ENCODE results near the gene KCNJ5.
A peak's percentile ranks its signal among the peaks of the same experiment; 100 is the strongest.

KCNJ5 gene

DNA sequence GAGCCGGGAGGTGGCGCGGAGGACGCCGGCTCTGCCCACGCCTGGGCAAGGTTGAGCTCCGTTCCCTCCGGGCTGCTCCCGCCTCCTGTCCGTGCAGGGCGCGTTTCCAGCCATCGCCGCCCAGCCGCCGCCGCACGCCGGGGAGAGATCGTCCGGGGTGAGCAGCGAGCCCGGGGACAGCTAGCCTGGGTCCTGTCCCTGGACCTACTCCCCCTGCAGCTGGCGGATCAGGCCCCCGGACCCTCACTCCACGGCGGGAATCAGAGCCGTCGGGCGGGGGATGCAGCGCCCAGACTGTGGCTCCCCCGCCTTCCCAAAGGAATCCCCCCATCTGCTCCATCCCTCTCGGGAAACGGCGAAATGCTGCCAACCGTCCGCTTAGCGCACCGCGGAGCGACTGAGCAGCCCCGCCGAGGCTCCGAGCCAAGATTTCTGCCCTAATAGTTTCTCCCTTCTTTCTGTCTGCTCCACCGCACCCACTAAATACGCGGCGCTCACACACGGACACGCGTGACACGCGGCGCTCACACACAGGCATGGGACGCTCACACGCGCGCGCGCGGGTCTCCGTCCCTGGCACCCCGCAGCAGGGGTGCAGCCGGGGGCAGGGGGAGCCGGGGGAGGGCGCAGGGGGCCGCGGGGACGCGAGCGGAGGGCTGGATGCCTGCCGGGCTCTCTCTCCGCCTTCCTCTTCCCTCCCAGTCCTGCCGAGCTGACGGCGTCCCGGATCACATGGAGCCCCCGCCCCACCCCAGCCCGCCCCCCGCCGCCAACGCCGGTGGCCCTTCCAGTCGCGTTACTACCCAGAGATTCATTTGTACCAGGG is at the start of gene KCNJ5:
Gene KCNJ5, plus strand, starts transcription at position 814 of the 826 bp plus-strand sequence. CDS start 19,918 bp downstream, outside the sequence.
- no peak for DNase-seq

DNA sequence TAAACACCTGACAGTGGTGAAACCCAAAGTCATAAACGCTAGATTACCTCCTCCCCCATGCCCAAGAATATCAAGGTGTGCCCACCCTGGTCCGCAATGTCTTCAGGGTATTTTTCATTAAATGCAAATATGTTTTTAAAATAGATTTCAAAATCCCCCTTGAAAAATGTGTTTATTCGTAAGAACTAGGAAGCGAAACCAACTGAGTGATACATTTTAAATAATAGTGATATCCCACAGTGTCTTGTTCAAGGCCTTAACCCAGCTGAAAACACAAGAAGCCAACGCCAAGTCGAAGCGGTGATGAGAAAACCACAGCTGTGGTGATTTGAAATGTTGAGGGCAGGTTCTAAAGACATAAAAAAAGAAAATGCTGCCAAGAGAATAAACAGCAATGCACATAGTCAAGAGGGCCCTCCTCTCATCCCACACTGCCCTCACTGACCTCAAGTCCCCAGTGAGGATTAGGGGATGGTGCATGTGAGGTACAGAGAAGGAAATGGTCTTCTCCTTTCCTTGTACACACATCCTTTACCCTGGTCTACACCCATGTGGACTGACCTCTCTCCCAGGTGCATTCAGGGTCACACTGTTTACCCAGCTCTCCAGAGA is 49.6 kb upstream of the KCNJ5 start:
- DNase-seq: no peak

DNA sequence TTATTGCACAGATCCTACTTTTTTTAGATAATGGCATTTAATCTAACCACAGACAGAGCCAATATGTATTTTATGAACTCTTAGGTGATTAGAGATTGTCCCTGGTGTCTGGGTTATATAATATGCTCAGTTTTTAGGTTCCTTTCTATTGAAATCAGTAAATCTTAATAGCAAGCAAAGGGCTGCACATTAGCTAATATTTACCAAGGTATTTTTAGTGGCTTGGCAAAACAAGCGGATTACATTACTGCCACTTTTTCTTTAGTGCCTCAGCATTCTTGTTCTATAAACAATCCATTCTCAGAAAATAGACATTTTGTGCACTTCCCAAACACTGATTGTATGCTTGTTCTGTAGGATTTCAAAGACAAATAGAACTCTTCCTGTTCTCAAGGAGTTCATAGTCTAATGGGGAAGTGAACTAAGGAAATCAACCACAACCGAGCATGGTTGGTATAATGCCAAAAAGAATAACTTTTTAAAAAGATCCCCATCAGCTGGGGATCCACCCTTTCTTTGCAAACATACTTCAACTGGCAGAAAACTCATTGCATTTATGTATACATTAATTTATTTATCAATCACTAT is 47.9 kb upstream of the KCNJ5 start:
- DNase-seq: no peak

DNA sequence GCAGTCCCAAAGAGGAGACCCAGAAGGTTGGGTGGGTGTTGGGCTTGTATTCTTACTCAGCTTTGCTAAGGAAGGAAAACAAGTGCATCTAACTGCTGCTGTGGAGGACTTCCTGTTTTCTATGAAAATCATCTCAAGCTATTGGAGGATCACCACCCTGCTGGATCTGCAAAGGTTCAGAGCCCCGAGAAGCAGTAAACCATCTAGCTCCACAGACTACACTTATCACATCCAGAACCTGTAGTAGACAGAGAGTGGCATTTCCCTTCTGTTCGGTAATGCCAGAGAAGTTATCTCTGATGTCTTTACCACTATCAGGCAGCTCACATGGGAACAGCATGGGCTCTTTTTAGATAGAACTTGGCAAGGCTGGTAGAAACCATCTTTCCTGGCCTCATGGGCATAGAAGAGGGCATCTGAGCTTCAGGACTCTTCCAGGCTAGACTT is 45.8 kb upstream of the KCNJ5 start:
- no peak for DNase-seq

DNA sequence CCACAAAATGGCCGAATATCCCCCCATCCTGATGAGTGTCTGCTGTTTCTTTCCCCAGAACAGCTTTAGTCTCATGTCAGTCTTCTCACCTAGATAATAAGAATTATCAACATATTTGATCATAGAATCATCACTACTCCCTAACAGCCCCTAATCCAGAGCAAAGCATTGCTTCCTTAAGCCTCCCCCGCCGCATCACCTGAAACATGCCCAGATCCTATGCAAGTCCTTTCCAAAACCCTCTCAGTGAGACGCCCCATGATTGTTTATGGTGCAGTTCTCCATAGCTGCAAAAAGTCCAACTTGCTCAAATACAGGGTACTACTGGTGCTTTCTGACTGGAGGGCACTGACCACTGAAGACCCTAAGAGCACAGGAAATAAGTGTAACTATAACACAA is 44.2 kb upstream of the KCNJ5 start:
- no peak for DNase-seq

DNA sequence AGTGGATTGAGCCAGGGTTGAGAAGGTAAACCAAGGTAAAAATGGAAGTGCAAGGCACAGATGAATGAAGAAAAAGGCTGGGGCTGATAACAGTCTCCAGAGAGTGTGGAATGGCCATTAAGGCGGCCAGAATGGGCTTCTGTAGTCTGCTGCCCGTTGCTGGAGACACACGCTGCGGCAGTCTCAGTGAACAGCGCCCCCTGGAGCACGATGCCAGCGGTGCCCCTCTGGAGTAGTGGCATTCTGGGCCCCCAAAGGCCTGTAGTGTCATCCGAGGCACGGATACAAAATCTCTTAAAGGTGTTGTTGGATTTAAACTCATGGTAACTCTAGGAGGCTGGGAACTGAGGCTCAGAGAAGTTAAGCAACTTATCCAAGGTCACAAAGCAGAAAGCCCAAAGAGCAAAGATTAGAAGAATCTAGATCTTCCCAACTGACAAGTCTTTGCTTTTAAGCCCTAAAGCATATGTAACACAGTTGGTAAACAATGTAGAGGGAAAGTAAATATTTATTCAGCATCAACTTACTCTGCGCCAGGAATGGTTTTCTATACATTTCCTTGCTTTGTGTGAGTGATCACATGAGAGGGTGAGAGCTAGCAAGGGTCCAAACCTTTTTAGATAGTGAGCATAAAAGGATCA is 42.2 kb upstream of the KCNJ5 start:
- DNase-seq: peak; percentile 69

DNA sequence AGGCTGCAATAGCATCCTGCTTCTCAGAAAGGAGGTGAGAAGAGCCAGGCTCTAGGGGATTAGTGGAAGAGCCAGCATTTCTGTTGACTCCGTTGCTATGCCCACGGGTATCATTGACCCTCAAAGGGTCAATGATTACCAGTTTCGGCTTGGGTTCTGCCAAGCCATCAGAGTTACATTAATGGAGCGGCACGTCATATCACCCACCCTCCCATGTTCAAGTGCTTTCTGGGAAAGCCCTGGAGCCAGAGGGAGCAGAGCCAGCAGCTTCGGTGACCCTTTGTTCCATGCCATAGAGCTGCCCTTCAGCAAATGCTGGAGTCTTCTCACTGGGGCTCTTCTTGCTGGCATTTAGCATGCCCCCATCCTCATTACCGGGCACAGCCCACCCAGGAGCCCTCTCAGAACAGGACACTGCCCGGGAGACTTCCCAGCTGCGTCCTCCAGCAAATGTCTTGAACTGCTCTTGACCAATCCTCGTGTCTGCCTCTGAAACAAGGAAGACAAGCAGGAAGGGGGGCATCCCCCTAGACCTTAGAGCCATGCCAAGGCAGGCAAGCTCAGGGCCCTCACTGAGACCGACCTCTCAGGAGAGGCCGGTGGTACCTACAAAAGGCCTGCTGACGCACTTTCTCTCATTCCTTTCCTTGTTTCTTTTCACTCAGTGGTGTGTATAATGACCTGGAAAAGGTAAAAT is 38.7 kb upstream of the KCNJ5 start:
- DNase-seq: no peak

DNA sequence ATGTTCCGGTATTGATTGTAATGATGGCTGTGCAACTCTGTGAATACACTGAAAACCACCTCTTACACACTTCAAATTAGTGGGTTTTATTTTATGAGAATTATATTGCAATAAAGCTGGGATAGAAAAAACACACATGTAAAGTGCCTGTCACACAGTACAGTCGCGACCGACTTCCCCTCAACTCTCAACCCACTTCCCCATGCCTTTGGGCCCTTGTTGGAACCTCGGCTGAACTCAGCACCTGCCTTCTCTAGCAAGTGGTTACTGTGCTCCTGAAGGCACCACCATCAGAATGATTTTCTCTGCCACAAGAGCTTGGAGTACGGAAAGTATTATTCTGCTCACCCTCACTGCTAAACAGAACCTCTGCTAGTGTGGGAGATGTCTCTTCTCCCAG is 37.6 kb upstream of the KCNJ5 start:
- DNase-seq: no peak

DNA sequence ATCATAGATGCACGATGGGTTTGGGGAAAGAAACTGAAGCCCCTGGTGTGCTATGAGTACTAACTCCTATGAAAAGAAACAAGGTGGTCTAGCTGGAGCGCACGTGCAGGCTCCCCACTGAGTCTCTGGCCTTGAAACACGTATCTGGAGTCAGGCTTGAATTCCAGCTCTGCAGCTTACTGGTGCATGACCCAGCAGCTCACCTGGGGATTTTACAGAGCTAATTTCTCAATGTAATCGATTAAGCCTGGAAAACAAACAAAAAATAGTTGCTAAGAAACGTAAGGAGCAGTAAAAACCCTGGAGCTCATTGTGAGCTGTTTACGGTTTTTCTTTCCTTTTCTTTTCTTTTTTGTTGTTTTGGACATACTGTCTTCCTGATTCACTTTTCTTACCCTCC is 36.3 kb upstream of the KCNJ5 start:
- DNase-seq: no peak

DNA sequence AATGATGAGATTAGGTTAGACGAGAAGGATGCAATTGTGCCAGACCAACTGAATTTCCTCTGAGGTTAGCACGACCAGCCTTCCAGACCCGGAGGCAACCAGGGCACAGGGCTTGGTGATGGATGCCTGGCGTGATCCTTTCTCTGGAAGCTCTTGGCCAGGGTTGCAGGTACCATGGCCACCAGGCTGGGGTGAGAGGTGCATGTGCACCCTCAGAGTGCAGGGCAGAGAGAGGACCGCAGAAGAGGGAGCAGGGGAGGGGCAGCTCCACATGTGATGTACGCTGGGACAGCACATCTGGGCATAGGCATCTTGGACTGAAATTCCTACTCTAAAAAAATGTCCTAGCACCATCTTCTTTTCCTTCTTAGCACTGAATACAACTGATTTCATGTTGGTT is 34.9 kb upstream of the KCNJ5 start:
- DNase-seq: no peak

DNA sequence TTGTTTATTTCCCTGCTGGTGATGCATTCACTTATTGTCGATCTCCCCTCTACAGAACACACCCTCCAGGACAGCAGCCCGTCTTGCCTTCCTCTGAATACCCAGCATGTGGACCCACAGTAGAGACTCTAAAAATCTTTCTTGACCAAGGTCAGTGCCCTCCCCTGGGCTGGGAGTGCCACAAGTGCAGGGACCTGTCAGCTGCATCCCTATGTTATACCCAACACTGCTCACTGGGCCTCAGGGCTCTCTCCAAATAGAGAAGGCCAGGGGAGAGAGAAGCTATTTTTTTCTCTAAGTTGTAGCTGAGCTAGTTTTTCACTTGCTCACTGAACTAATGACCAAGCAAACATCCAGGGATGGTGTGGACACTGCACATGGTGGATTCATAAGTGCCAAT is 33.8 kb upstream of the KCNJ5 start:
- DNase-seq: no peak

DNA sequence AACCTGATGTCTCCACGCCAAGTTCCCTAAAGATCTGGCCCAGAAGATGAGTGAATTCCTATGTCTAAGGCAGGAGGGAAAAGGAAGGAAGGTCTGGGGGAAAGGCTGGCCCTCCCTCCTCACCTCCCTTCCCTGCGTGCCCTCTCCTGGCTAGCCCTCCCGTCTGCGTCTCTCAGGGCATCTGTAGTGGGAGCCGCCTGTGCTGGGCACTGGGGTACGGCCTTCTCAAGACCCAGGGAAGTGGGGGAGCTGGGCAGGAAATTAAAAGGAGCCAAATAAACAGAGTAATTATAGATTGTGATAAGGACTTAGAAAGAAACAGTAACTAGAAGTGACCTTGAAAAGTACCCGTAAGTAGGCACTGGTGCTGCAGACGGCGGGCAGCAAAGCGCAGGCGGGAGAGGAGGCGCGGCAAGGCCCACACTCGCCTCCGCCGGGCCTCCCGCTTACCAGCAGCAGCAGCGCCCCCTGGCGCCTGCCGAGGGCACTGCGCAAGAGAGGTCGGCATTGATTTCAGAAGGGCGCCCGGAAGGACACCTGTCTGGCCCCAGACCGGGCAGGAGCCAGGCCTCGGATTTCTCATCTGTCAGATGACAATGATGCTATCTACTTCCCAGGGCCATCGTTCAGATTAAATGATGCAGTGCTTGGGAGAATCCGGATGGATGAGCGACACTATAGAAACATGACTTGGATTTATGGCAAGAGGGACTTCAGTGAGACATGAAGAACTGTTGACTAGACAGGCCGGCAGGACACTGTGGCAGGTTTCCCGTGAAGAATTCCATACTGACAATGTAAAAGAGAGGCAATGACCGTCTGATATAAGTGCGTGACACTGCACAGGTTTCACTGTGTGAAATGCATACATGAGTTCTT is 31.4 kb upstream of the KCNJ5 start:
- DNase-seq: peak; percentile 67

DNA sequence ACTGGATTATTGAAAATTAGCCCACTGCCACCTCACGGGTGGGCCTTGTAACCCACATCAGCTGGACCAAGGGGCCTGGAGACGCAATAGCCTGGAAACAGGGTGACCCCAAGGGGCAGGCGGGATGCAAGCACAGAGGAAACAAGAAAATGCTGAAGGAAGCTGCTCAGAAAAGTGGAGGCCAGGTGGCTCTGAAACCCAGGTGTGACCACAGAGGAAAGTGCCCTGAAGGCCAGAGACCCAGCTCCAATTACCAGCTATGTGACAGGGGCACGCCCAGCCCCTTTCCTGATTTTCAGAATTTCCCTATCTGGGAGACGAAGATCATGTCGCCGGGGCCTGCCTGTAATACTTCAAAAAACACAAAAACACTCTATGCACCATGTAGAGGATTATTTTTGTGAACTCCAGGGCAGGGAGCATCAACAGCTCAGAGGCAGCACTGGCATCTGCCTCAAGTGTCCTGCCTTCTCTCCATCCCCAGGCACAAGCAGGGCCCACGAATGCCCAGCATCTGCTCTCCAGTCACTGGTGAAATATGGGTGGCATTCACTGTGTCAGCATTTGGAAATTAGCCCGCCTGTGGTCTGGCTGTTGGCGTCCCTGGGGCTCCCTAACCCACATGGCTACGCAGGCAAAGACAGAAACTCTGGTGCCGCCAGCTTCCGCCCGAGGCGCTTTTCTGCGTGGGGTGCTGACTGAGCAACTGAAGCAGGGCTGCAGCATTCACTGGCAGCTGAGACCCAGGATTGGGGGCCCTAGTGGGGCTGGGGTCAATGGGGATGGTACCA is 30.4 kb upstream of the KCNJ5 start:
- DNase-seq: no peak

DNA sequence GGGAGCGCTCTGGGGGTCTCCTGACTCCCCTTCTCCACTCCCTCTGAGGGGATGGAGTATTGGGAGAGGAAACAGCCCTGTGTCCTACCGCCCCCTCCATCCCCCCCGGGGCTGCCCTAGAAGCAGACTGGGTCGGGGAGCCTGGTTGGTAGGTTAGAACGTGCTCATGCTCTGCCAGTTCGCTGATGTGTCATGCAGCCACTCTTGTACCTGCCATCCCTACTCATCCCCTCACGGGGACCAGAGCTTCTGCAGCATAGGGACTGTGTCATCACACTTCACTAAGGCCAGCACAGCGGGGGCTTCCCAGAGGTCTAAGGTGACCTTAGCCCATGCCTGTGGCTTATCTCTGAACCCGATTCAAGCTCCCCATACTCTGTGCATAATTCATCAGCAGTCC is 28.8 kb upstream of the KCNJ5 start:
- DNase-seq: no peak

DNA sequence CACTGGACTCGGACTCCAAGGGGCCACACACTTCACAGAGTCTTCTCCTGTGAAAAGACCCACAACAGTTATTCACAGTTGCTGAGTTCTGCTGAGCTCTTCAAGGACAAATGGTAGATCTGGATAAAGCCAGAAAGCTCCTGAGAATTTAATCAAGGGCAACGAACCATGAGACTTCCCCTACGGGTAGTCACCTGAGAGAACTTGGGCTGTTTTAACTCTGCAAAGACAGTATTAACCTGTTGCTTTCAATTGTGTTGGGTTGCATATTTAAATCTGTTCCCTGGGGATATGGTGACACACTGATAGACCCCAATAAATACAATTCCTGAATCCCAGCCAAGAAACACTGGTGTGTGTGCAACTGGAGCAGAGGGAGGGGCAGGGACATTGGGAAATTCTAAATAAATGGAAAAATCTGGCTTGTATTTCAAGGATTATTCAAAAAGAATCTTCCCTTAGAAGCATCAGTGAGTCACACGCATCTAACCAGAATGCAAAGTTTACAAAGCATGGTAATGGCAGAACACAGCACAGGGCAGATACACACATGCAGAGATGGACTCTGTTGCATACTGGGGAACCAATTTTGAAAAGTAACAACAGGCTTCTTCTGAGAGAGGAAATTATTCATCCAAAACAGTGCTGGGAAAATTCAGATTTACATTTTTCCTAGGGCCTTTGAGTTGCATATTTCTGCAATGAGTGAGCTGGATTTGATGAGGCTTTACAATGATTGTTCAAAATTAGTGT is 28.1 kb upstream of the KCNJ5 start:
- no peak for DNase-seq

DNA sequence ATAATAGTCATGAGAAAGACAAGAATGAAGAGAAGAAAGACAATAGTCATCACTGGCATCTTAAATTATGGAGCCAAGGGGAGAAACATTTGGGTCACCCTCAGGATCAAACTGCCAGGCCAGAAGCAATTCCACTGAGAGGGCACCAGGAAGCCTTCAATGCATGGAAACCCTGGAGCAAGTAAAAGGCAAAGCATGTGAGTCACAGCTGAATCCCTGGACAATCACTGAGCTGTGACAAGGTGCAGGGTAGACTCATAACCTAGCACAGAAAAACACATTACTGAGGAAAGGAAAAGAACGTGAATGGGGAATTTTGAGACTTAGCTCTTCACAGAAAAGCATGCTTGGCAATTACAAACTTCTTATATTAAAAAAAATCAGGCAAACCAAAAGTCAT is 25.7 kb upstream of the KCNJ5 start:
- DNase-seq: no peak

DNA sequence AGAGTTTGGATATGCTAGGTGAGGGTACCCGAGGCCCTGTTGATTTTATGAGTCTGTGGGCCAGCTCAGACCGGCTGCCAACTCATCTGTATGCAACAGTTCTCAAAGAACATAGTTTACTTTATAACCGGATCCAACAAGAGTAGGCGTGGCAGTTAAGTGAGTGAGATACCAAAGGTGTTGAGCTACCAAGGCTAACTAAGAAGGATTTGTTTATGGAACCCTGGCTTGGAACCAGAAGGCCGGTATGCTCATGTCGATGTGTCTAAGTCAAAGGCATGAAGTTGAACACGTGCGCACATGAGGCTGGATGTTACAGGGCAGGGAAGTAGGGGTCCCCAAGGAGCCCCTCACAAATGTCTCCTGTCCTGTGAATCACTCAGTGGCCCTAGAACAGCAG is 23.9 kb upstream of the KCNJ5 start, which contains the start of gene KCNJ1:
Gene KCNJ1, minus strand, starts transcription at position 20 of the 400 bp plus-strand sequence. CDS start 27,053 bp downstream, outside the sequence.
- DNase-seq: no peak

DNA sequence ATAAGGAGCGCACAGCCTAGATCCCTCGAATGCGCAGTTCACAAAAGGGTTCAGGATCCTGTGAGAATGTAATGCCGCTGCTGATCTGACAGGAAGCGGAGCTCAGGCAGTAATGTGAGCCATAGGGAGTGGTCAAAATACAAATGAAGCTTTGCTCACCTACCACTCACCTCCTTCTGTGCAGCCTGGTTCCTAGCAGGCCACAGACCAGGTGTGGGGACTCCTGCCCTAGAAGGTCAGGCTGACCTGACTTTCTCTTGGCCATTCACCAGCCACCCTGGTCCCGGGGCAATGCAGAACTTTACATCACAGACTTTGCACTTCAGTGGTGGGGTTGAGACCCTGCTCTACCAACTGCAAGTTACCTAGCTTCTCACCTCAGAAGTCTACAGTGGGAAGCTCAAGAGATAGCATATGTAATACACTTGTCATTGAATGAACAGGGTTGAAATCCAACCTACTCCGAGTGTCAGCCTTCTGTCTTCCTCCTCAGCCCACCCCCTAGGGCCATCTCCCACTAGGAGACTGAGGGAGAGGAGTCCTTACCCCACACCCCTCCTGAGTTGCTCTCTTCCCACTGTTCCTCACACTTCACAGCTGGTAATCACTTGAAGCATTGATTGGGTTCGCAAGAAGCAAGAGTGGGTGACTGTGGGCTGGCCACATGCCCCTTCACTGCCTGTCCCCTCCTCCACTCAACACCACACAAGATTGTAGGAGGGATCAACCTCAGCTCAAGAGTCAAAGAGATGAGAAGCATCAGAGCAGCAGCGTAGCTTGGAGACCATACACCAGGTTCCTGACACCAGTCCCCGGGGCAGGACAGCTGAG is 22.1 kb upstream of the KCNJ5 start:
- DNase-seq: no peak

DNA sequence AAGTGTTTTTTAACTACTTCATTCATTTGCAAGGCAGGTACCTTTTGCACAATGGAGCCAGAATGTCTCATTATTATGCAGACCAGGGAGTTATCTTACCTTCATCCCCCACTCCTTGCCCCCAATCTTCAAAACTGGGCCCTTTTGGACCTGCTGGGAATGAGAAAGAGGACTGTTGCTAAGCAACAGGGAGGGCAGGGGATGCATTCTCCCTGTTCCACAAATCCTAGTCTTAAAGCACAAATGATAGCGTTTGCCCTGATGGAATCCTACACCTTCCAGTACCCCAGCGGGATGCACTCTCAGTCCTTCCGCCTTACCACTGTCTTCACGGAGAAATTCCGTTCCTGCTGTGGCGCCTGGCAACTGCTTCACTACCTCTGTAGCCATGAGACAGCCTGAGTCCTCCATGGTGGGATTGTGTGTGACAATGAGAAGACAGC is 20.0 kb upstream of the KCNJ5 start:
- no peak for DNase-seq
